HG02870 (cell line): ENCODE results near the gene SMAGP.
"Not testable (repeated sequence)": the region's sequence is repeated elsewhere in the genome, so short reads cannot be mapped to it uniquely, and the experiment has no call there.

Experiments
- ATAC-seq: cut with Tn5 transposase; IDR thresholded peaks from one replicate; pipeline ENCODE4 v1.9.1; 2021; ENCODE audit warnings: mild to moderate bottlenecking, moderate library complexity; ENCODE audit not compliant: unreplicated experiment

SMAGP gene

DNA sequence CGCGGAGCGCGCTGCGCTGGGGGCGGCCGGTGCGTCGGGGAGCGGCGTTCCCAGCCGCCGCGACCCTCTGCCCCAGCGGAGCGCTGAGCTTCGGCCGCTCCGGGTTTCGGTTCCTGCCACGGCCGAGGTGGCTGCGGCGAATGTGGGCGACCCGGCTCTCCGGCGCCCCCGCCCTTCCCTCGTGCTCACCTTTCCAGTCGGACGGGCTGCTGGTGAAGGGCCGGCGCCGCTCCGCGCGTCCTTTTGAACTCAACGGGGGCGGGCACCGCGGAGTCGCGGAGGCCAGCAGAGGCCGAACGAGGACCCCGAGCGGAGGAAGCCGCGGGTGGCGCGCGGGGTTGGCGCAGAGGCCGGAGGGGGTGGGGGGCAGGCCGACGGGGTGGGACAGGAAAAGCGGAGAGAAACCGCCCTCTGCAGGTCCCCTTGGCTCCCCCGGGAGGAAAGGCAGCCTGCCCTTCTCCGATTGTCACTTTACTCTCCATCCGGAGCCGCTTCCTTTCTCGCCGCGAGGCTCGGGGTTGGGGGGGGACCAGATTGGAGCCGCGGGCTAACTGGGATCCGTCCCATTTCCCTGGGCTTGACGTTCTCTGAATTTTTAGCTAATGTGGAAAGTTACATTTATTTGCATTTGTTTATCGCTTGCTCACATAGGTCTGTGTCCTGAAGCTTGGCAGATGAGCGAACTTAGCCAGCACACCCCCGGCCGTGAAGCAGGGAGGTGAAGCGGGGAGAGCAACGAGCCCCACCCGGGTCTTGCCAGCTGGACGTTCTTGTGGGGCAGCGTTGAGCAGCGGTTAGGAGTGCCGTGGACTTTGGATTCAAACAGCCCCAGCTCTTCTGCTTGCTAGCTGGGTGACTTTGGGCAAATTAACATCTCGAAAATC, at the start of gene SMAGP:
Gene SMAGP (minus strand): TSS at position 349 of the 884 bp plus-strand sequence. CDS start 1,137 bp downstream, outside the sequence.
- ATAC-seq, result peak; percentile 74

- ATAC-seq, result no peak
Measured at GRCh38 chr12:51318846-51319599, 48.8 kb upstream of the SMAGP start.

DNA sequence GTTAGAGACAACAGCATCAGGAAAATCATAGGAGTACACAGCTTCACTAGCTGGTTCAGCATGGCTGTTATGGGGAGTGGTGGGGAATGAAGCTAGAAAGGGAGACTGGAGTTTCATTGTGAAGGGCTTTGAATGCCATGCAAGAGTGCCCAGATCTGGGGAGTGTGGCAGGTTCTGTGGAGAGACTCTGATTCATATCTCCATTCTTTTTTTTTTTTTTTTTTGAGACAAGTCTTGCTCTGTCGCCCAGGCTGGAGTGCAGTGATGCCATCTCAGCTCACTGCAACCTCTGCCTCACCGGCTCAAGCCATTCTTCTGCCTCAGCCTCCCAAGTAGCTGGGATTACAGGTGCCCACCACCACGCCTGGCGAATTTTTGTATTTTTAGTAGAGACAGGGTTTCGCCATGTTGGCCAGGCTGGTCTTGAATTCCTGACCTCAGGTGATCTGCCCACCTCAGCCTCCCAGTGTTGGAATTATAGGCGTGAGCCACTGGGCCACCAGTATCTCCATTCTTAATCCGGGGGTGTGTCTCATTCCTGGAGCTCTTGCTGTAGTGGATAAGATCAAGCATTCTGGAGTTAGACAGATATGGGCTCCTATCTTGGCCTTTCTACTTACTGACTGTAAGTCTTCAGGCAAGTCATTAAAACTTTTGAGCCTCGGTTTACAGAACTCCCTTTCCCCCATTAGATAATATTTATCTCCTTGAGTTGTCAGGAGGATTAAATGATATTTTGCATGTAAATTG, 48.0 kb upstream of the SMAGP start:
- not testable (repeated sequence) for ATAC-seq

GRCh38 chr12:51311389-51311788, 41.2 kb upstream of the SMAGP start:
- no peak for ATAC-seq

- no peak for ATAC-seq
Measured at GRCh38 chr12:51307655-51308593, 37.7 kb upstream of the SMAGP start.

- no peak for ATAC-seq
Measured at GRCh38 chr12:51306507-51306906, 36.3 kb upstream of the SMAGP start.

- not testable (repeated sequence) for ATAC-seq
Measured at GRCh38 chr12:51300768-51301167, 30.6 kb upstream of the SMAGP start.

GRCh38 chr12:51295651-51296050, 25.4 kb upstream of the SMAGP start:
- ATAC-seq, result no peak

GRCh38 chr12:51294097-51294496, 23.9 kb upstream of the SMAGP start:
- ATAC-seq, result not testable (repeated sequence)

GRCh38 chr12:51293696-51294095, 23.5 kb upstream of the SMAGP start:
- no peak for ATAC-seq

DNA sequence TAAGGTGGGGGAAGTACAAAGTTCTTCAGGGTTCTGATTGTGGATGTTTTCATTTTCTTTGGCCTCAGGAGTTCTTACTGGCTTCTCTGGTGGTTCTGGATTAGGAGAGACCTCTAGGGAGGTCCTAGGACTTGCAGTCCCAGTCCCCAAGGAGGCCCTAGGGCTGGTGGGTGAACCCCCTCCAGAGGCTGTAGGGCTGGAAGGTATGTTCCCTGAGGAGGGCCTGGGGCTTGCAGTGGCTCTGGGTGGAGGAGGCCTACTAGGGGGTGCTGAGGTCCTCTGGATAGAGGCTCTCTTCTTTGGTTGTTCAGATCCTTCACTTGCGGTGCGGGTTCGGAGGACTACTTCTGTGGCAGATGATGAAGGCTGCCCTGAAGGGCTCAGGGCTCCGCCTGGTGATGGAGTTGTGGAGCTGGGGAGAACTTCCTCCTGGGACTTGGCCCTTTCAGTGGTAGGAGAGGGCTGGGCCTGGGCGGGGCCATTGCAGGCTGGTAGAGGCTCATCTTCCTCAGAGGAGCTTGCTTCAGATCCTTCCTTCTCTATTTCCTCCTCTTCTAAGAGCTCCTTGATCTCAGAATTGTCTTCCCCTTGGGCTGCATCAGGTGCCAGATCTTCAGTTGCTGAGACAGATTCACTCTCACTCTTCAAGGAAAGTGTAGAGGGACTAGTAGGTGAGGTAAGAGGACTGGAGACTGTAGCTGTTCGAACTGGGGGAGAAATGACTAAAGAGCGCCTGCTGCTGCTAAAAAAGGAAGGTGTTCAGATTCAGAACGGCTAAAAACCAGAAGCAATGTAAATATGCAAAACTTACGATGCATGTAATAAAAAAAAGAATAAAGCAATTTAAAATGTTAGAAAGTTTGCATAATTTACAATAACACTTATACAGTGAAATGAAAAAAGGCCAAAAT, 21.6 kb upstream of the SMAGP start:
- ATAC-seq, result not testable (repeated sequence)

GRCh38 chr12:51285843-51286242, 15.6 kb upstream of the SMAGP start:
- no peak for ATAC-seq

GRCh38 chr12:51281202-51281924, 11.1 kb upstream of the SMAGP start:
- no peak for ATAC-seq

GRCh38 chr12:51275088-51275487, 4.9 kb upstream of the SMAGP start:
- no peak for ATAC-seq

- not testable (repeated sequence) for ATAC-seq
Measured at GRCh38 chr12:51272810-51273209, 2.6 kb upstream of the SMAGP start.

DNA sequence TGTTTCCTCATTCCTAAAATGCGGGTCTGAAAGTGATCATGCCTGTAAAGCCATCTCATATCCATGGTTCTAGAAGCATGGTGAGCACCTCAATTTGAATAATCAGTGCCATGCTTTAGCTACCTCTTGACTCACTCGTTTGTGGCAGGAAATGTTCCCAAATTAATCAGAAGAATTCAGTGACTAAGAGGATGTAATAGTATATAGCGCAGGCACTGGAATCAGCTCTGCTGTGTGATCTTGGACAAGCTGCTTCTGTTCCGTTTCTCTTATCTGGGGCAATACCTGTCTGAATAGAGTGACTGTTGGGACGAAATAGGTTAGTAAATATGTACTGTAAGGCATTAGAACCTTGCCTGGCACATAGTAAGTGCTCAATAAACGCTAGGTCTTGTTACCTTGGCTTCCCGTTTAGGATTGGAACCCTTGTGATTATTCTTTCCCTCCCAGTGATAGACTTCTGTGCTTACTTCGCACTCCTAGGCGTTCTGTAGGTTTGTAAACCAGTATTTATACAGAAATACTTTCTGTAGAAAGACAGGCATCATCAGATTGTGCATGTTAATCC, 820 bp upstream of the SMAGP start:
- ATAC-seq, result no peak

DNA sequence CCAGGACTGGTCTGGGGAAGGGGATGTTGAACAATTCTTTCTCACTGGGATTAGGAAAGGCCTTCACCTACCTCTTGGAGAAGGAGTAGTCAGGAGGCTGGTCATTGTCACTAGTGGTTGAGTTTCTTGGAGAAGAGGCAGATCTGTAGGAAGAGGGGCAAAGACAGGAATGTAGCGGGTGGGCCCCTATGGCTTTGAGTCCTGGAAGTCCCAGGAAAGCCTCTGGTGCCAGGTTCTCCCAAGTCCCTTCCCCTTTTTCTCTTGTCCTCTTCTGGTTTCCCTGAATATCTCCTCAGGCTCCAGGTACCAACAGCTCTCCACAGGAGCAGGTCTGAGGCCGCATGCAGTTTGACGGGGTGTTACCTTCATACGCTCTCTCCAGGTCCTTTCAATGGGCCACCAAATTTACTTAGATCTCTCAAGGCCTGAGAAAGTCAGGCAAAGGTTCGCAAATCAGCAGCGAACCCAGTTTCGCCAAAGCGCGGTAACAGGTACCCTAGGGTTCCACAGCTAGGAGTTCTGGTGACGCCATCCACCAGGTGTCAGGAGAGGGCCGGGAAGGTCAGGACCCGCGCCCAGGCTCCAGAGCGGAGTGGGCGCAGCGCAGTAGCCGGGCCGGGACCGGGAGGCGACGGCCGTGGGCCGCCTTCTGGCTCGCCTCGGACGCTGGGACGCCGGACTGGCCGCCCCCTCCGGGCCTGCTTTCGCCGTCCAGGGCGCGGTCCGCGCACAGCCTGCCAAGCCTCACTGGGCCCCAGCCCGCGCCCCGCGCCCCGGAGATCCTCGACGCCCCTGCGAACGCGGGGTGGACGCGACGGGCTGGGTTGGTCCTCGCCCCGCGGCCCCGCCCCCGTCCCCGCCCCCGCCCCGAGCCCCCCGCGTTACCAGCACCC, 795 bp downstream of the SMAGP start:
- ATAC-seq, result no peak
